Non-pigmented ciliary epithelial cell (primary cell): ENCODE data around the gene FAM180A.

Experiments used
- DNase-seq: peaks from one replicate; pipeline ENCODE4 v3.0.0-alpha.2; 2010; ENCODE audit warnings: low read depth

Gene FAM180A

DNA sequence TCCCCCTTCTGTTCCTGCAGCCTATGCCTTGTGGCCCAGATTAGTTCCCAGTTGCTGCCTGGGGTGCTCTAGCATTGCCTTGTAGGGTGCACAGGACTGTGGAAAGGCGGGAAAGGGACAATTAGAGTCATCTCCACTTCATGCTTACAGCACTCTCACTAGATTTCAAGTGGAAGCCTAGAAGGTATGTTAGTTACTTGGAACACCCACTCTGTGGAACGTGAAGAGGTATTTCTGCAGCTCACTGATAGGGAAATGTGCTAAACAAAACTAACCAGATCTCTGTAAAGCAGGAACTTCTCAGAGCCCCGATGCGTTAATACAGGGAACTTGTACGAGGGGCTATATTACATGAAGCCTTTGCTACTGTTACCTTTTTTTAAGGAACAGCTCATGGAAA is 66.9 kb downstream of the FAM180A start:
- no peak for DNase-seq
